Neural cell (in vitro differentiated cells): ENCODE results near the gene ZNF557.

Experiments
- EP300 ChIP-seq: fragments of 450-650 bp; conservative IDR thresholded peaks from 2 replicates; pipeline ENCODE4 v1.6.1; 2014; ENCODE audit warnings: antibody characterized with exemption, mild to moderate bottlenecking, moderate library complexity; ENCODE audit not compliant: poor library complexity, severe bottlenecking
- TF ChIP-seq, protein P1 (sequence below): fragments of 450-650 bp; IDR thresholded peaks from 2 replicates; pipeline ENCODE4 v1.5.1; 2014; ENCODE audit warnings: antibody characterized with exemption, mild to moderate bottlenecking, moderate library complexity; ENCODE audit not compliant: poor library complexity, severe bottlenecking

DNA sequence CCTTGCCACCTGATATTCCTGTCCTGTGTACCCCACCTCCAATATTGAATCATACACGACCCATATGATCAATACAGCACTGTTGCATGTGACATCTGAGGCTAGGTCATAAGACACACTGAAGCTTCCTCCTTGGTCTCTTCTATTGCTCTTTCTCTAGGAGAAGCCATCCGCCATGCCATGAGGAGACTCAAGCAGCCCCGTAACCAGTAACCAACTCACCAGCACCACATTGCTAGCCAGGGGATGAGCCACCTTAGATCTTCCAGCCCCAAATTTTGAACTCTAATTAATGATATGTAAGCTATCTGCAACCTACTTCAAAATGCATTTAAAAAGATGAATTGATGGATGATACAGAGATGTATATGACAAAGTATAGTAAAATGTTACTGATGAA, 28.6 kb downstream of the ZNF557 start:
- TF ChIP-seq, protein P1, sequence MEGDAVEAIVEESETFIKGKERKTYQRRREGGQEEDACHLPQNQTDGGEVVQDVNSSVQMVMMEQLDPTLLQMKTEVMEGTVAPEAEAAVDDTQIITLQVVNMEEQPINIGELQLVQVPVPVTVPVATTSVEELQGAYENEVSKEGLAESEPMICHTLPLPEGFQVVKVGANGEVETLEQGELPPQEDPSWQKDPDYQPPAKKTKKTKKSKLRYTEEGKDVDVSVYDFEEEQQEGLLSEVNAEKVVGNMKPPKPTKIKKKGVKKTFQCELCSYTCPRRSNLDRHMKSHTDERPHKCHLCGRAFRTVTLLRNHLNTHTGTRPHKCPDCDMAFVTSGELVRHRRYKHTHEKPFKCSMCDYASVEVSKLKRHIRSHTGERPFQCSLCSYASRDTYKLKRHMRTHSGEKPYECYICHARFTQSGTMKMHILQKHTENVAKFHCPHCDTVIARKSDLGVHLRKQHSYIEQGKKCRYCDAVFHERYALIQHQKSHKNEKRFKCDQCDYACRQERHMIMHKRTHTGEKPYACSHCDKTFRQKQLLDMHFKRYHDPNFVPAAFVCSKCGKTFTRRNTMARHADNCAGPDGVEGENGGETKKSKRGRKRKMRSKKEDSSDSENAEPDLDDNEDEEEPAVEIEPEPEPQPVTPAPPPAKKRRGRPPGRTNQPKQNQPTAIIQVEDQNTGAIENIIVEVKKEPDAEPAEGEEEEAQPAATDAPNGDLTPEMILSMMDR, result no peak
- no peak for TF ChIP-seq EP300
